ENCODE data around the gene LRRC8D. TPM values are rescaled to one million over a fixed set of nuclear protein-coding genes. Genes with fewer than 3 reads are reported as not detected.

Gene LRRC8D
- polyA plus RNA-seq, 3 donors = 28.0 to 43.8 (median 42.9) TPM

DNA sequence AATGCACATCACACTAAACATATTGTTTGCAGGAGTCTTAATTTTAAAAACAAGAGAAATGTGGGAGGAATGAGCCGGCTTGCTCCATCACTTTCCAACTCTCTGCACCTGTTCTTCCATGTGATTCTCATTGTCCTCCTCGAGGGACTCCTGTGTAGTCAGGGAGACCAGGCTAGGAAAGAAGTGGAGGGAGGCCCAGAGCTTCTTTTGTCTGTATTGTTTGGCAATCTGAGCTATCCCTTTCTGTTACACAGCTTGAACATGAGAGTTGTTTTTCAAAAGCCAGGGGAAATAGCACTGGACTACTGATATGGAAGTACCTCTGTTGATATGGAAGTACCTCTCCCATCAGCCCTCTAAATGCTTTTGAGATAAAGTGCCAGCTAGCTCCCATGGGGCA lies 18.8 kb upstream of the LRRC8D start:
- Histone ChIP-seq H4K20me1 (ENCODE audit: insufficient read depth, low read length) (no peaks in the 10 kb centered on the region), H3K27ac (ENCODE audit: low read depth in 1 of 2, low read length in 2 of 2) (no peak overlapping the region), H3K9ac (ENCODE audit: insufficient read depth, low read length, poor library complexity, severe bottlenecking) (no peak overlapping the region), H3K4me1 (ENCODE audit: control insufficient read depth in 1 of 2, insufficient read depth in 2 of 2, low read length in 2 of 2) (peaks cover 21 to 27% of the 10 kb centered on the region in 2 donors), H2AFZ (ENCODE audit: insufficient read depth, low read depth, low read length, poor library complexity, severe bottlenecking) (no peak overlapping the region), H3K36me3 (replicated peaks in 1 of 2; ENCODE audit: control insufficient read depth in 1 of 2, insufficient read depth in 2 of 2, low read length in 2 of 2) (no peaks in the 10 kb centered on the region), H3K27me3 (ENCODE audit: control insufficient read depth in 2 of 2, insufficient read depth in 2 of 2, low read length in 2 of 2) (no peaks in the 10 kb centered on the region), H3K4me3 (replicated peaks in 1 of 3; ENCODE audit: low read depth in 2 of 3, low read length in 3 of 3) (no peak overlapping the region), H3K4me2 (replicated peaks; ENCODE audit: extremely low read depth, low read length, poor library complexity, severe bottlenecking) (no peak overlapping the region), H3K79me2 (ENCODE audit: insufficient read depth, low read length) (no peaks in the 10 kb centered on the region), H3K9me3 (replicated peaks in 1 of 2; ENCODE audit: control insufficient read depth in 1 of 2, insufficient read depth in 1 of 2, low read length in 2 of 2) (no peaks in the 10 kb centered on the region)
- peaks cover 0 to 6% (median 0%) of the 10 kb centered on the region in 7 donors for H3K9me3 Mint-ChIP-seq
- WGBS (ENCODE audit: insufficient coverage) = no CpG with 5 or more reads among the region's 2 CpGs
- no peak overlapping the region for H3K4me3 Mint-ChIP-seq
- H3K27ac Mint-ChIP-seq = no peak overlapping the region
- TF ChIP-seq, protein P1, sequence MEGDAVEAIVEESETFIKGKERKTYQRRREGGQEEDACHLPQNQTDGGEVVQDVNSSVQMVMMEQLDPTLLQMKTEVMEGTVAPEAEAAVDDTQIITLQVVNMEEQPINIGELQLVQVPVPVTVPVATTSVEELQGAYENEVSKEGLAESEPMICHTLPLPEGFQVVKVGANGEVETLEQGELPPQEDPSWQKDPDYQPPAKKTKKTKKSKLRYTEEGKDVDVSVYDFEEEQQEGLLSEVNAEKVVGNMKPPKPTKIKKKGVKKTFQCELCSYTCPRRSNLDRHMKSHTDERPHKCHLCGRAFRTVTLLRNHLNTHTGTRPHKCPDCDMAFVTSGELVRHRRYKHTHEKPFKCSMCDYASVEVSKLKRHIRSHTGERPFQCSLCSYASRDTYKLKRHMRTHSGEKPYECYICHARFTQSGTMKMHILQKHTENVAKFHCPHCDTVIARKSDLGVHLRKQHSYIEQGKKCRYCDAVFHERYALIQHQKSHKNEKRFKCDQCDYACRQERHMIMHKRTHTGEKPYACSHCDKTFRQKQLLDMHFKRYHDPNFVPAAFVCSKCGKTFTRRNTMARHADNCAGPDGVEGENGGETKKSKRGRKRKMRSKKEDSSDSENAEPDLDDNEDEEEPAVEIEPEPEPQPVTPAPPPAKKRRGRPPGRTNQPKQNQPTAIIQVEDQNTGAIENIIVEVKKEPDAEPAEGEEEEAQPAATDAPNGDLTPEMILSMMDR (IDR thresholded peaks at IDR 0.05) = no peak
- peaks cover 0 to 10% (median 0%) of the 10 kb centered on the region in 3 donors for H3K27me3 Mint-ChIP-seq (ENCODE audit: low read depth in 3 of 3)
- intact Hi-C loops (cut with micrococcal nuclease) = loop anchor here (5.0 to 10.0 kb wide), 2 partner anchors 53 to 185 kb away; no protein-coding TSS in a partner anchor
- H3K36me3 Mint-ChIP-seq = no peaks in the 10 kb centered on the region
- peaks cover 25% of the 10 kb centered on the region for H3K4me1 Mint-ChIP-seq
- DNase-seq = no peak

DNA sequence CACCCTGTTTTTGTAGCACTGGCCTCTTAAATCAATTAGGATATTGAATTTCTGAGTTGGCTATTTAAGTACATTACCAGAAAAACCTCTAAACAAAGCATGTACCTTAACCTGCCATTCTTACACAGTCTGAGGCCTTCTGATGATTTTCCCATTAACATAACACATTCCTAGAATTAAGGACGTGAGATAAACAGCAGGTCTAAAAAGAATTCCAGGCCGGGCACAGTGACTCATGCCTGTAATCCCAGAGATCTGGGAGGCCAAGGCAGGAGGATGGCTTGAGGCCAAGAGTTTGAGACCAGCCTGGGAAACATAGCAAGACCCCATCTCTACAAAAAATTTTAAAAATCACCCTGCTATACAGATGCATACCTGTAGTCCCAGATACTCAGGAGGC lies 18.0 kb upstream of the LRRC8D start:
- TF ChIP-seq, protein P1 (IDR thresholded peaks at IDR 0.05) = no peak
- Histone ChIP-seq H3K27ac (ENCODE audit: low read depth in 1 of 2, low read length in 2 of 2) (no peak overlapping the region), H3K9me3 (replicated peaks in 1 of 2; ENCODE audit: control insufficient read depth in 1 of 2, insufficient read depth in 1 of 2, low read length in 2 of 2) (no peaks in the 10 kb centered on the region), H3K4me1 (ENCODE audit: control insufficient read depth in 1 of 2, insufficient read depth in 2 of 2, low read length in 2 of 2) (peaks cover 26 to 34% of the 10 kb centered on the region in 2 donors), H3K4me3 (replicated peaks in 1 of 3; ENCODE audit: low read depth in 2 of 3, low read length in 3 of 3) (no peak overlapping the region), H3K79me2 (ENCODE audit: insufficient read depth, low read length) (no peaks in the 10 kb centered on the region), H3K9ac (ENCODE audit: insufficient read depth, low read length, poor library complexity, severe bottlenecking) (no peak overlapping the region), H3K4me2 (replicated peaks; ENCODE audit: extremely low read depth, low read length, poor library complexity, severe bottlenecking) (no peak overlapping the region), H3K36me3 (replicated peaks in 1 of 2; ENCODE audit: control insufficient read depth in 1 of 2, insufficient read depth in 2 of 2, low read length in 2 of 2) (no peaks in the 10 kb centered on the region), H3K27me3 (ENCODE audit: control insufficient read depth in 2 of 2, insufficient read depth in 2 of 2, low read length in 2 of 2) (no peaks in the 10 kb centered on the region), H2AFZ (ENCODE audit: insufficient read depth, low read depth, low read length, poor library complexity, severe bottlenecking) (no peak overlapping the region), H4K20me1 (ENCODE audit: insufficient read depth, low read length) (no peaks in the 10 kb centered on the region)
- Mint-ChIP-seq H3K9me3 (peaks cover 0 to 6% (median 0%) of the 10 kb centered on the region in 7 donors), H3K27ac (no peak overlapping the region), H3K27me3 (ENCODE audit: low read depth in 3 of 3) (peaks cover 0 to 10% (median 0%) of the 10 kb centered on the region in 3 donors), H3K4me3 (no peak overlapping the region), H3K4me1 (peaks cover 33% of the 10 kb centered on the region), H3K36me3 (no peaks in the 10 kb centered on the region)
- no peak for DNase-seq
- intact Hi-C loops (cut with micrococcal nuclease) = loop anchor here (5.0 to 10.0 kb wide), 2 partner anchors 52 to 184 kb away; no protein-coding TSS in a partner anchor
- no CpG with 5 or more reads among the region's 2 CpGs for WGBS (ENCODE audit: insufficient coverage)
